Measurements from ENCODE around the gene EYS. TPM values are rescaled to one million over a fixed set of nuclear protein-coding genes. Genes with fewer than 3 reads are reported as not detected.

EYS gene
- total RNA-seq, 4 donors from 2014 or later = under 0.01 TPM; not detected in 3

DNA sequence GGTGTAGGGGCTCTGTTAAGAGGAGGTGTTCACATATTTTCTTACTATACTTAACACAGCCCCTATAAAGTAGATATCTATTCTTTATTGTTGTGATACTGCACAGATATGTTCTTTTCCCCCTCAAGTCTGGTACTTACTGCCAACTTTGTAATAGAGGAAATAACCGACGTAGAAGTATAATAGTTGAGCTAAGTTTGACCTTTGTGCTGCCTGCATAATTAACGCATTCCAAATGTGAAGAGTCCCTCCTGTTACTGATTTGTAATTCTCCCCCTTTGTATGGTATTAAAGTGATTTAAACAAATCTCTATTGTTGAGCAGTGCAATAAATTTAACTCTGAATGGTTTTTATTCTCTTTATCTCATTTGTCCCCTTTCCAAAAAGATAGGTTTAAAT is 2032.4 kb downstream of the EYS start:
- Histone ChIP-seq H3K4me3 (no peak overlapping the region), H3K36me3 (peaks cover 0 to 3% (median 0%) of the 10 kb centered on the region in 4 donors), H3K9me3 (no peaks in the 10 kb centered on the region), H3K27me3 (no peaks in the 10 kb centered on the region), H3K4me1 (peaks cover 36 to 76% (median 59%) of the 10 kb centered on the region in 4 donors), H3K27ac (replicated peaks in 1 of 4) (no peak overlapping the region)
- no peak for DNase-seq (ENCODE audit: extremely low spot score)
- WGBS = 54% methylated on average over 3 of the region's 3 CpGs
- TF ChIP-seq CTCF (IDR thresholded peaks at IDR 0.05) (no peak), EP300 (IDR thresholded peaks at IDR 0.05) (no peak), POLR2A (IDR thresholded peaks at IDR 0.05; ENCODE audit: low read depth) (no peak), POLR2AphosphoS5 (IDR thresholded peaks at IDR 0.05) (no peak)
- intact Hi-C loops (cut with DNase I) = no loop called here

GRCh38 chr6:63673692-63674091 is 2033.3 kb downstream of the EYS start:
- no peak overlapping the region for H3K27ac ChIP-seq (replicated peaks in 1 of 4)
- no peaks in the 10 kb centered on the region for H3K27me3 ChIP-seq
- TF ChIP-seq POLR2AphosphoS5 (IDR thresholded peaks at IDR 0.05) (no peak), POLR2A (IDR thresholded peaks at IDR 0.05; ENCODE audit: low read depth) (no peak), CTCF (IDR thresholded peaks at IDR 0.05) (no peak), EP300 (IDR thresholded peaks at IDR 0.05) (no peak)
- 90% methylated on average over 2 of the region's 2 CpGs for WGBS
- no peaks in the 10 kb centered on the region for H3K9me3 ChIP-seq
- intact Hi-C loops (cut with DNase I) = no loop called here
- DNase-seq (ENCODE audit: extremely low spot score) = no peak
- H3K36me3 ChIP-seq = peaks cover 0 to 3% (median 0%) of the 10 kb centered on the region in 4 donors
- H3K4me1 ChIP-seq = peaks cover 36 to 75% (median 62%) of the 10 kb centered on the region in 4 donors
- no peak overlapping the region for H3K4me3 ChIP-seq

DNA sequence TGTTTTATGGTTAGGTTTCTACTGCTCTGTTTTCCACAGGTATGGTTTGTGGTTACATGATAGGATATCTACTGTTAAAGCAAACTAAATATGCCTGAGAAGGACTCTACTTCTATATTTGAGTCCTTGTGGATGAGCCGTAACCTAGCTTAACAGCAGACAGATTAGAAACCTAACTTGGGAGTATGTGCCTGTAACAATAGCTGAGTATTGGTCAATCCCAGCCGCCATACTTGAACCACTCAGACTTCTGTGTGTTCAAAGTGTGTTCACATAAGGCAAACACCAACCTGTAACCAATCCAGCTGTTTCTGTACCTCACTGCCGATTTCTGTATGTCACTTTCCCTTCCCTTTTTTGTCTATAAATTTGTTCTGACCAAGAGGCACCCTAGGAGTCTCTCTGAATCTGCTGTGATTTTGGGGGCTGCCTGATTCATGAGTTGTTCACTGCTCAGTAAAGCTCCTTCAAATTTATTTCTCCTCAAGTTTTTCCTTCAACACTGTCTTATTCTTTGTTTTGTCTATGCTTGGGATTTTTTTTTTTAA is 2034.4 kb downstream of the EYS start:
- H3K4me1 ChIP-seq = peaks cover 36 to 76% (median 66%) of the 10 kb centered on the region in 4 donors
- H3K27ac ChIP-seq (replicated peaks in 1 of 4) = no peak overlapping the region
- no peak overlapping the region for H3K4me3 ChIP-seq
- WGBS = 88% methylated on average over 3 of the region's 3 CpGs
- H3K27me3 ChIP-seq = no peaks in the 10 kb centered on the region
- DNase-seq (ENCODE audit: extremely low spot score) = no peak
- TF ChIP-seq POLR2AphosphoS5 (IDR thresholded peaks at IDR 0.05) (no peak), POLR2A (IDR thresholded peaks at IDR 0.05; ENCODE audit: low read depth) (no peak), CTCF (IDR thresholded peaks at IDR 0.05) (no peak), EP300 (IDR thresholded peaks at IDR 0.05) (no peak)
- peaks cover 0 to 3% (median 0%) of the 10 kb centered on the region in 4 donors for H3K36me3 ChIP-seq
- intact Hi-C loops (cut with DNase I) = no loop called here
- H3K9me3 ChIP-seq = no peaks in the 10 kb centered on the region

DNA sequence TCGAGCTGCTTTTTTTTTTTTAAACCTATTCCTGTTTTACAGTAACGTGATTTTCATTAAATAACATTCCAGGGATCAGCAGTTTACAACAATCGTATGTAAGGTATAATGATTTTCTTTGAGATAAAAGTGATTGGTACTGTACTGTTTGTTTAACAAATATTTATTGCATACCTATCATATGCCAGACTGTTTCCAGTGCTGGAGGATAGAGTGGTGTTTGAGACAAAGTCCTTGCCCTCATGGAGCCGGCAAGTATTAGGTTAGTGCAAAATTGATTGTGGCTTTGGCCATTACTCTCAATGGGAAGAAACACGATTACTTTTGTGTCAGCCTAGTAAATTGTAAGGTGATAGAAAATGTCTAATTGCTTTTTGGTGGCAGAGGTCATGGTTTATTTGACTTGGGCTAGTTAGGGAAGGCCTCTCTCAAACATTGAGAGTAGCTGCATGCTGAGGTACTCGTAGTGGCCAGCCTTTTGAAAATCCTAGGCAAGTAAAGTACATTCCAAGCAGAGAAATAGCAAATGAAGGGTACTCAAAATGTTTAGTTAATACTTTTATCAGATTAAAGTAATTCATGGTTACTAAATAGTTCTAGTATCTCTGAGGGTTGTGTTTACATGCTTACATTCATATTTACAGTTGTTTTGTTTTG is 2035.8 kb downstream of the EYS start:
- no peaks in the 10 kb centered on the region for H3K27me3 ChIP-seq
- intact Hi-C loops (cut with DNase I) = no loop called here
- H3K4me3 ChIP-seq = no peak overlapping the region
- H3K36me3 ChIP-seq = peaks cover 0 to 3% (median 0%) of the 10 kb centered on the region in 4 donors
- TF ChIP-seq CTCF (IDR thresholded peaks at IDR 0.05) (no peak), EP300 (IDR thresholded peaks at IDR 0.05) (no peak), POLR2A (IDR thresholded peaks at IDR 0.05; ENCODE audit: low read depth) (no peak), POLR2AphosphoS5 (IDR thresholded peaks at IDR 0.05) (no peak)
- peaks cover 23 to 65% (median 59%) of the 10 kb centered on the region in 4 donors for H3K4me1 ChIP-seq
- WGBS = 80% methylated on average over 6 of the region's 6 CpGs
- DNase-seq (ENCODE audit: extremely low spot score) = no peak
- no peaks in the 10 kb centered on the region for H3K9me3 ChIP-seq
- no peak overlapping the region for H3K27ac ChIP-seq (replicated peaks in 1 of 4)
